GM13976 (cell line): ENCODE results near the gene FAM204A.

ENCODE experiments used
- DNase-seq: peaks from one replicate; pipeline ENCODE4 v3.0.0; 2012; ENCODE audit warnings: low spot score
- CTCF ChIP-seq: IDR thresholded peaks from 2 replicates; pipeline ENCODE4 v1.5.1; 2012; ENCODE audit warnings: borderline replicate concordance, mild to moderate bottlenecking; ENCODE audit not compliant: insufficient read depth; ENCODE audit errors: extremely low read depth, missing control alignments, control extremely low read depth
- in situ Hi-C: fragments of 300-500 bp; cut with MboI; formaldehyde crosslinking; loops from one replicate; pipeline ENCODE4 v1.12.0; 2022; ENCODE audit warnings: low sequenced_read_pairs, mixed read lengths, inconsistent platforms; ENCODE audit not compliant: unreplicated experiment

Gene FAM204A

GRCh38 chr10:118341791-118342637 is at the start of gene FAM204A:
FAM204A (minus strand) TSS chr10:118342324; CDS start chr10:118336415, 5,909 bp downstream.
- peak; percentile 97 for DNase-seq
- TF ChIP-seq CTCF, result no peak
- in situ Hi-C loops, result no loop called here

- TF ChIP-seq CTCF, result no peak
- in situ Hi-C loops, result no loop called here
- DNase-seq, result no peak
Measured at GRCh38 chr10:118383699-118384098, 41.6 kb upstream of the FAM204A start.

- DNase-seq, result no peak
- TF ChIP-seq CTCF, result no peak
- in situ Hi-C loops, result no loop called here
Measured at GRCh38 chr10:118383063-118383689, 41.1 kb upstream of the FAM204A start.

GRCh38 chr10:118374404-118374803 is 32.3 kb upstream of the FAM204A start:
- no peak for TF ChIP-seq CTCF
- in situ Hi-C loops, result no loop called here
- DNase-seq, result no peak

- in situ Hi-C loops, result no loop called here
- no peak for DNase-seq
- TF ChIP-seq CTCF, result no peak
Measured at GRCh38 chr10:118373786-118374185, 31.7 kb upstream of the FAM204A start.

GRCh38 chr10:118370499-118370898 is 28.4 kb upstream of the FAM204A start:
- in situ Hi-C loops, result no loop called here
- no peak for TF ChIP-seq CTCF
- DNase-seq, result no peak
